ENCODE measurements around the gene RAD18.

The RAD18 gene

DNA sequence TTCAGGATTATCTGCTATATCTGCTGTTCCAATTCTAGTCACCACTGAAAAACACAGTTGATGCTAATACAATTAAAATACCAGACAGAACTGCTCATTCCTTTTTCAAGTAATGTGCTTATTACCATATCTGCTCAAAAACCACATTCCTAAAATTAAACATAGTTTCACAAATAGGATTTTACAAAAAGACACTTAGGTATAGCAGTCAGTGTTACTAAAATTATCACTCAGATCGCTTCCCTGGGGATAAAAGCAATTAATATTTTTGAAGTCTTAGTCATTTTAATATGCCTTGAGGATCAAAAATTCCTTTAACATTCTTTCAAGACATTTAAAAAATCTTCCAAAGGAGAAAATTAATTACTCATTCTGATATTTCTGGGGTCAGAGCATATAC, 71.5 kb downstream of the RAD18 start:
- Histone ChIP-seq H3K4me2 (ENCODE audit: low read depth, low read length, poor library complexity, severe bottlenecking) (no peak overlapping the region), H3K79me2 (ENCODE audit: insufficient read depth, low read length) (no peaks in the 10 kb centered on the region), H2AFZ (ENCODE audit: low read depth, low read length, severe bottlenecking) (no peak overlapping the region), H4K20me1 (ENCODE audit: low read depth, low read length) (no peaks in the 10 kb centered on the region), H3K4me3 (ENCODE audit: insufficient read depth, low read length, poor library complexity, severe bottlenecking) (no peak overlapping the region), H3K9me2 (replicated peaks; ENCODE audit: insufficient read depth, low read length) (no peaks in the 10 kb centered on the region), H3K27me3 (ENCODE audit: low read length) (no peaks in the 10 kb centered on the region), H3K27ac (ENCODE audit: low read depth, low read length) (no peak overlapping the region), H3F3A (ENCODE audit: insufficient read depth) (no peaks in the 10 kb centered on the region), H3K9ac (ENCODE audit: low read length) (no peak overlapping the region), H3K36me3 (ENCODE audit: low read length) (peaks cover 17% of the 10 kb centered on the region; the same call in 1 of the 2 replicates), H3K9me3 (ENCODE audit: insufficient read depth, low read length) (no peaks in the 10 kb centered on the region)
- TF ChIP-seq, protein P1, sequence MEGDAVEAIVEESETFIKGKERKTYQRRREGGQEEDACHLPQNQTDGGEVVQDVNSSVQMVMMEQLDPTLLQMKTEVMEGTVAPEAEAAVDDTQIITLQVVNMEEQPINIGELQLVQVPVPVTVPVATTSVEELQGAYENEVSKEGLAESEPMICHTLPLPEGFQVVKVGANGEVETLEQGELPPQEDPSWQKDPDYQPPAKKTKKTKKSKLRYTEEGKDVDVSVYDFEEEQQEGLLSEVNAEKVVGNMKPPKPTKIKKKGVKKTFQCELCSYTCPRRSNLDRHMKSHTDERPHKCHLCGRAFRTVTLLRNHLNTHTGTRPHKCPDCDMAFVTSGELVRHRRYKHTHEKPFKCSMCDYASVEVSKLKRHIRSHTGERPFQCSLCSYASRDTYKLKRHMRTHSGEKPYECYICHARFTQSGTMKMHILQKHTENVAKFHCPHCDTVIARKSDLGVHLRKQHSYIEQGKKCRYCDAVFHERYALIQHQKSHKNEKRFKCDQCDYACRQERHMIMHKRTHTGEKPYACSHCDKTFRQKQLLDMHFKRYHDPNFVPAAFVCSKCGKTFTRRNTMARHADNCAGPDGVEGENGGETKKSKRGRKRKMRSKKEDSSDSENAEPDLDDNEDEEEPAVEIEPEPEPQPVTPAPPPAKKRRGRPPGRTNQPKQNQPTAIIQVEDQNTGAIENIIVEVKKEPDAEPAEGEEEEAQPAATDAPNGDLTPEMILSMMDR (IDR thresholded peaks at IDR 0.05; ENCODE audit: insufficient read depth, low read length, poor library complexity, severe bottlenecking): no peak

DNA sequence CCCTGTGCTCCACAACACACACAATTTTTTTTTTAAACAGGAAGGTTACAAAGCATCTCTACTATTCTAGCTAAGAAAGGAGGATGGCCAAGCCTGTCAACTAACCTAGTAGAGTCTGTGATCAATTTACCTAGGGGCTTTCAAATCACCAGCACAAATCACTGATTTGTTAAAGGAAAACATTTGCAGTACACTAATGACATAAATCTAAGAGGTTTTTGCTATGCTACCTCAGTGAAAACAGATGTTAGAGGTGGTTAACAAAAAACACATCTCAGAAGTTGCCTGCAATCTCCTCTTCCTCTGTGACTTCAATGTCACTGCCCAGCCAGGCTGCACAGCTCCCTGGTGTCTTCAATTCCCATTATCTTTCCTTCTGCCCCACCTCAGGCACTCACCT, 72.0 kb downstream of the RAD18 start:
- TF ChIP-seq EZH2phosphoT487 (conservative IDR thresholded peaks at IDR 0.05; ENCODE audit: low read length): no peak
- TF ChIP-seq, protein P1 (IDR thresholded peaks at IDR 0.05; ENCODE audit: insufficient read depth, low read length, poor library complexity, severe bottlenecking): no peak
- Histone ChIP-seq H3K27me3 (ENCODE audit: low read length) (no peaks in the 10 kb centered on the region), H3K4me2 (ENCODE audit: low read depth, low read length, poor library complexity, severe bottlenecking) (no peak overlapping the region), H3K4me3 (ENCODE audit: insufficient read depth, low read length, poor library complexity, severe bottlenecking) (no peak overlapping the region), H2AFZ (ENCODE audit: low read depth, low read length, severe bottlenecking) (no peak overlapping the region), H3K9me3 (ENCODE audit: insufficient read depth, low read length) (no peaks in the 10 kb centered on the region), H3F3A (ENCODE audit: insufficient read depth) (no peaks in the 10 kb centered on the region), H4K20me1 (ENCODE audit: low read depth, low read length) (no peaks in the 10 kb centered on the region), H3K9me2 (replicated peaks; ENCODE audit: insufficient read depth, low read length) (no peaks in the 10 kb centered on the region), H3K9ac (ENCODE audit: low read length) (no peak overlapping the region), H3K36me3 (ENCODE audit: low read length) (peaks cover 17% of the 10 kb centered on the region; the same call in 1 of the 2 replicates), H3K79me2 (ENCODE audit: insufficient read depth, low read length) (no peaks in the 10 kb centered on the region), H3K27ac (ENCODE audit: low read depth, low read length) (no peak overlapping the region)

DNA sequence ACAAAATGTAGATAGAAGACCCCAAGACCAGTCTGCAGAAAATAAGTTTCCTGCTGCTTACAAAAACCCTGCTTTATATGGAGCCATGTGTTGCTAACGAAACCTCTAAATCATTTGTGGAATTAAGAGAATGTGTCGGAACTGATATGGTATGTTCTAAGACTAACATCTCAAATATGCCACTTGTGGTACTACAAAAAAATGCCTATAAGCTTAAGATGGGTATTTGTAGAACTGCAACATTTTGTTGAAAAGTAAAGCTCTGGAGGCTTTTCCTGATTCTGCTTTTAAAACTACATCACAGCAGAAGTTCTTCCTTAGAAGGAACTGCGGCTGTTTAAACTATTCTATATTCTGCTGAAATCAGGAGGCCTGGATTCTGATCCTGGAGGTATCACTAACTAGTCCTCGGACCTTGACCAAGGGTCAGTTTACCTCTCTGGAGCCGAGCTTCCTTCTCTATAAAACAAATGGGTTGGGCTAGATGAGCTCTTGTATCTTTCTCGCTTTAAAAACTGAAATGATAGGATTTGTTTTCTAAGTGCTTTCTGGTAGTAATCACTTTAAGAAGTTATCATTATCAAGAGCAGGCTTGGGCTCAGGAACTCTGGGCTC, 74.9 kb downstream of the RAD18 start:
- Histone ChIP-seq H2AFZ (ENCODE audit: low read depth, low read length, severe bottlenecking) (no peak overlapping the region), H3K36me3 (ENCODE audit: low read length) (peaks cover 15% of the 10 kb centered on the region; the same call in 1 of the 2 replicates), H3F3A (ENCODE audit: insufficient read depth) (no peaks in the 10 kb centered on the region), H4K20me1 (ENCODE audit: low read depth, low read length) (no peaks in the 10 kb centered on the region), H3K79me2 (ENCODE audit: insufficient read depth, low read length) (no peaks in the 10 kb centered on the region), H3K9me3 (ENCODE audit: insufficient read depth, low read length) (no peaks in the 10 kb centered on the region), H3K9ac (ENCODE audit: low read length) (no peak overlapping the region), H3K27ac (ENCODE audit: low read depth, low read length) (no peak overlapping the region), H3K4me3 (ENCODE audit: insufficient read depth, low read length, poor library complexity, severe bottlenecking) (no peak overlapping the region), H3K27me3 (ENCODE audit: low read length) (no peaks in the 10 kb centered on the region), H3K9me2 (replicated peaks; ENCODE audit: insufficient read depth, low read length) (no peaks in the 10 kb centered on the region), H3K4me2 (ENCODE audit: low read depth, low read length, poor library complexity, severe bottlenecking) (no peak overlapping the region)
- TF ChIP-seq EZH2phosphoT487 (conservative IDR thresholded peaks at IDR 0.05; ENCODE audit: low read length): no peak
- TF ChIP-seq, protein P1 (IDR thresholded peaks at IDR 0.05; ENCODE audit: insufficient read depth, low read length, poor library complexity, severe bottlenecking): no peak

Measured in SU-DHL-6 (cell line).